Omental fat pad (tissue), 4 donors: Measurements from ENCODE around the gene HCN3. TPM values are rescaled to one million over a fixed set of nuclear protein-coding genes. Genes with fewer than 3 reads are reported as not detected.
A peak's percentile ranks its signal among the peaks of the same experiment; 100 is the strongest.
"Not testable (repeated sequence)": the region's sequence is repeated elsewhere in the genome, so short reads cannot be mapped to it uniquely, and the experiment has no call there.

Experiments used
- ATAC-seq: fragments of 150-250 bp; one replicate; pipeline ENCODE4 v1.9.1; 2016; ENCODE audit warnings: mild to moderate bottlenecking, moderate library complexity; ENCODE audit not compliant: low FRiP score
- DNase-seq: peaks from one replicate; pipeline ENCODE4 v3.0.0-alpha.2; 2019; ENCODE audit warnings: low spot score
- CTCF ChIP-seq, 3 donors: fragments of 450-650 bp; IDR thresholded peaks; one replicate each; pipeline ENCODE4 v1.5.1; 2016 to 2017; ENCODE audit warnings: antibody characterized with exemption in 3 of 3, mild to moderate bottlenecking in 3 of 3, moderate library complexity in 2 of 3
- total RNA-seq, 4 donors: library from RNA; depleted of rRNA; stranded (reverse); fragments of >200 nt; gene quantifications; one replicate each; pipeline ENCODE4 v1.1.0, GENCODE V29; 2016

Gene HCN3
- total RNA-seq: 1 to 10 TPM in 2 of 4 donors, under 1 TPM in 2; 0.36 to 2.3 (median 1.2) TPM

- peak; percentile 96 for DNase-seq
- TF ChIP-seq CTCF (IDR thresholded peaks at IDR 0.05): peak in 1 of 3 donors; percentile 27
- peak; percentile 91 for ATAC-seq
Measured at GRCh38 chr1:155277070-155277901, at the start of gene HCN3. Gene HCN3, plus strand, starts transcription at chr1:155277463. Its CDS starts 128 bp downstream, at chr1:155277591.

- DNase-seq: no peak
Measured at GRCh38 chr1:155228096-155228427, 49.2 kb upstream of the HCN3 start.

GRCh38 chr1:155231302-155231701, 46.0 kb upstream of the HCN3 start:
- not testable (repeated sequence) for DNase-seq, ATAC-seq

More at GRCh38 chr1:155228096-155228427, 49.2 kb upstream of the HCN3 start:
- no peak for TF ChIP-seq CTCF (IDR thresholded peaks at IDR 0.05)
- no peak for ATAC-seq

- not testable (repeated sequence) for ATAC-seq, DNase-seq
Measured at GRCh38 chr1:155232001-155232978, 45.0 kb upstream of the HCN3 start.

GRCh38 chr1:155233502-155233901, 43.8 kb upstream of the HCN3 start:
- not testable (repeated sequence) for DNase-seq, ATAC-seq

- DNase-seq: not testable (repeated sequence)
Measured at GRCh38 chr1:155235375-155235774, 41.9 kb upstream of the HCN3 start.

GRCh38 chr1:155236451-155236850, 40.8 kb upstream of the HCN3 start:
- no peak for TF ChIP-seq CTCF (IDR thresholded peaks at IDR 0.05)
- no peak for DNase-seq
- ATAC-seq: no peak

More at GRCh38 chr1:155235375-155235774, 41.9 kb upstream of the HCN3 start:
- not testable (repeated sequence) for ATAC-seq

- no peak for ATAC-seq
- no peak for TF ChIP-seq CTCF (IDR thresholded peaks at IDR 0.05)
- DNase-seq: peak; percentile 75
Measured at GRCh38 chr1:155241069-155241679, 36.1 kb upstream of the HCN3 start.
